ENCODE data around the gene MAN1B1. TPM values are rescaled to one million over a fixed set of nuclear protein-coding genes. Genes with fewer than 3 reads are reported as not detected.
A peak's percentile ranks its signal among the peaks of the same experiment; 100 is the strongest.

The MAN1B1 gene
- total RNA-seq, 2 experiments from 2014 or later: 18.7 to 18.9 TPM

- Mint-ChIP-seq H3K27me3 (ENCODE audit: low read depth) (peaks cover 52% of the 10 kb centered on the region), H3K9me3 (no peaks in the 10 kb centered on the region), H3K36me3 (ENCODE audit: low read depth) (no peaks in the 10 kb centered on the region), H3K27ac (no peak overlapping the region), H3K4me3 (no peak overlapping the region), H3K4me1 (ENCODE audit: low read depth) (peaks cover 2% of the 10 kb centered on the region)
- CTCF ChIA-PET: interaction anchor here (1.8 kb wide), 1 partner anchor 94 kb away, joined by 5 read pairs; no protein-coding TSS in a partner anchor
- no peak for DNase-seq
- intact Hi-C loops (cut with micrococcal nuclease): no loop called here
These were observed 55.5 kb downstream of the MAN1B1 start for GRCh38 chr9:137141976-137142936.

- CTCF ChIA-PET: interaction anchor here (1.8 kb wide), 1 partner anchor 93 kb away, joined by 5 read pairs; no protein-coding TSS in a partner anchor
- H3K27me3 Mint-ChIP-seq (ENCODE audit: low read depth): peaks cover 45% of the 10 kb centered on the region
- no peak for DNase-seq
- H3K36me3 Mint-ChIP-seq (ENCODE audit: low read depth): no peaks in the 10 kb centered on the region
- H3K4me3 Mint-ChIP-seq: no peak overlapping the region
- intact Hi-C loops (cut with micrococcal nuclease): no loop called here
- H3K9me3 Mint-ChIP-seq: no peaks in the 10 kb centered on the region
- no peak overlapping the region for H3K27ac Mint-ChIP-seq
- H3K4me1 Mint-ChIP-seq (ENCODE audit: low read depth): peaks cover 2% of the 10 kb centered on the region
These were observed 56.7 kb downstream of the MAN1B1 start for GRCh38 chr9:137143459-137143858.

- Mint-ChIP-seq H3K9me3 (no peaks in the 10 kb centered on the region), H3K4me1 (ENCODE audit: low read depth) (peaks cover 2% of the 10 kb centered on the region), H3K36me3 (ENCODE audit: low read depth) (no peaks in the 10 kb centered on the region), H3K27ac (no peak overlapping the region), H3K4me3 (no peak overlapping the region), H3K27me3 (ENCODE audit: low read depth) (peaks cover 28% of the 10 kb centered on the region)
- intact Hi-C loops (cut with micrococcal nuclease): no loop called here
- DNase-seq: no peak
- CTCF ChIA-PET: no interaction called here
These were observed 59.1 kb downstream of the MAN1B1 start for GRCh38 chr9:137145731-137146526.

- intact Hi-C loops (cut with micrococcal nuclease): no loop called here
- Mint-ChIP-seq H3K27ac (no peak overlapping the region), H3K4me1 (ENCODE audit: low read depth) (peaks cover 7% of the 10 kb centered on the region), H3K4me3 (no peak overlapping the region), H3K36me3 (ENCODE audit: low read depth) (no peaks in the 10 kb centered on the region), H3K27me3 (ENCODE audit: low read depth) (peaks cover 28% of the 10 kb centered on the region), H3K9me3 (no peaks in the 10 kb centered on the region)
- CTCF ChIA-PET: no interaction called here
- no peak for DNase-seq
These were observed 59.7 kb downstream of the MAN1B1 start for GRCh38 chr9:137146527-137146918.

- no peak overlapping the region for H3K4me3 Mint-ChIP-seq
- no peak for DNase-seq
- H3K4me1 Mint-ChIP-seq (ENCODE audit: low read depth): peaks cover 7% of the 10 kb centered on the region
- no peaks in the 10 kb centered on the region for H3K36me3 Mint-ChIP-seq (ENCODE audit: low read depth)
- H3K9me3 Mint-ChIP-seq: no peaks in the 10 kb centered on the region
- intact Hi-C loops (cut with micrococcal nuclease): no loop called here
- CTCF ChIA-PET: no interaction called here
- H3K27me3 Mint-ChIP-seq (ENCODE audit: low read depth): peaks cover 23% of the 10 kb centered on the region
- no peak overlapping the region for H3K27ac Mint-ChIP-seq
These were observed 60.5 kb downstream of the MAN1B1 start for GRCh38 chr9:137147091-137147792.

- CTCF ChIA-PET: no interaction called here
- no peaks in the 10 kb centered on the region for H3K9me3 Mint-ChIP-seq
These were observed 61.0 kb downstream of the MAN1B1 start for GRCh38 chr9:137147793-137148160.

GRCh38 chr9:137148242-137148641 lies 61.5 kb downstream of the MAN1B1 start:
- Mint-ChIP-seq H3K27ac (no peak overlapping the region), H3K27me3 (ENCODE audit: low read depth) (peaks cover 18% of the 10 kb centered on the region), H3K4me3 (no peak overlapping the region), H3K9me3 (no peaks in the 10 kb centered on the region), H3K36me3 (ENCODE audit: low read depth) (no peaks in the 10 kb centered on the region), H3K4me1 (ENCODE audit: low read depth) (peaks cover 7% of the 10 kb centered on the region)
- no peak for DNase-seq
- CTCF ChIA-PET: no interaction called here
- intact Hi-C loops (cut with micrococcal nuclease): no loop called here

More at GRCh38 chr9:137147793-137148160, 61.0 kb downstream of the MAN1B1 start:
- Mint-ChIP-seq H3K4me1 (ENCODE audit: low read depth) (peaks cover 7% of the 10 kb centered on the region), H3K27me3 (ENCODE audit: low read depth) (peaks cover 21% of the 10 kb centered on the region), H3K36me3 (ENCODE audit: low read depth) (no peaks in the 10 kb centered on the region), H3K4me3 (no peak overlapping the region), H3K27ac (no peak overlapping the region)
- no peak for DNase-seq
- intact Hi-C loops (cut with micrococcal nuclease): no loop called here

- intact Hi-C loops (cut with micrococcal nuclease): no loop called here
- H3K36me3 Mint-ChIP-seq (ENCODE audit: low read depth): no peaks in the 10 kb centered on the region
- DNase-seq: no peak
- H3K27me3 Mint-ChIP-seq (ENCODE audit: low read depth): peaks cover 15% of the 10 kb centered on the region
- H3K4me1 Mint-ChIP-seq (ENCODE audit: low read depth): peaks cover 7% of the 10 kb centered on the region
- no peaks in the 10 kb centered on the region for H3K9me3 Mint-ChIP-seq
- CTCF ChIA-PET: interaction anchor here (0.6 kb wide), 1 partner anchor 114 kb away, joined by 3 read pairs; no protein-coding TSS in a partner anchor
- H3K4me3 Mint-ChIP-seq: no peak overlapping the region
- no peak overlapping the region for H3K27ac Mint-ChIP-seq
These were observed 61.9 kb downstream of the MAN1B1 start for GRCh38 chr9:137148661-137149060.

GRCh38 chr9:137149363-137149762 lies 62.6 kb downstream of the MAN1B1 start:
- peaks cover 11% of the 10 kb centered on the region for H3K27me3 Mint-ChIP-seq (ENCODE audit: low read depth)

GRCh38 chr9:137149942-137150616 lies 63.3 kb downstream of the MAN1B1 start:
- no peak overlapping the region for H3K4me3 Mint-ChIP-seq
- no peaks in the 10 kb centered on the region for H3K36me3 Mint-ChIP-seq (ENCODE audit: low read depth)
- CTCF ChIA-PET: interaction anchor here (0.7 kb wide), 1 partner anchor 32 kb away, joined by 4 read pairs; no protein-coding TSS in a partner anchor
- H3K4me1 Mint-ChIP-seq (ENCODE audit: low read depth): peaks cover 7% of the 10 kb centered on the region
- DNase-seq: no peak
- intact Hi-C loops (cut with micrococcal nuclease): loop anchor here (2.0 to 5.0 kb wide), 5 partner anchors 21 to 302 kb away; partner anchors contain the start of genes MAN1B1, NDOR1 and TMEM203
- peaks cover 12% of the 10 kb centered on the region for H3K27me3 Mint-ChIP-seq (ENCODE audit: low read depth)
- no peak overlapping the region for H3K27ac Mint-ChIP-seq
- no peaks in the 10 kb centered on the region for H3K9me3 Mint-ChIP-seq

More at GRCh38 chr9:137149363-137149762, 62.6 kb downstream of the MAN1B1 start:
- Mint-ChIP-seq H3K27ac (no peak overlapping the region), H3K4me3 (no peak overlapping the region), H3K9me3 (no peaks in the 10 kb centered on the region), H3K4me1 (ENCODE audit: low read depth) (peaks cover 7% of the 10 kb centered on the region), H3K36me3 (ENCODE audit: low read depth) (no peaks in the 10 kb centered on the region)
- CTCF ChIA-PET: interaction anchor here (0.6 kb wide), 1 partner anchor 115 kb away, joined by 3 read pairs; no protein-coding TSS in a partner anchor
- intact Hi-C loops (cut with micrococcal nuclease): no loop called here
- no peak for DNase-seq

GRCh38 chr9:137150617-137151457 lies 64.1 kb downstream of the MAN1B1 start:
- no peaks in the 10 kb centered on the region for H3K36me3 Mint-ChIP-seq (ENCODE audit: low read depth)
- CTCF ChIA-PET: interaction anchor here (0.7 kb wide), 1 partner anchor 33 kb away, joined by 4 read pairs; no protein-coding TSS in a partner anchor
- H3K27me3 Mint-ChIP-seq (ENCODE audit: low read depth): peaks cover 16% of the 10 kb centered on the region
- no peaks in the 10 kb centered on the region for H3K9me3 Mint-ChIP-seq
- peak; percentile 89 for DNase-seq
- peaks cover 7% of the 10 kb centered on the region for H3K4me1 Mint-ChIP-seq (ENCODE audit: low read depth)
- H3K4me3 Mint-ChIP-seq: no peak overlapping the region
- H3K27ac Mint-ChIP-seq: peak overlapping the region; percentile 61
- intact Hi-C loops (cut with micrococcal nuclease): loop anchor here (1.0 to 5.0 kb wide), 7 partner anchors 22 to 301 kb away; partner anchors contain the start of genes MAN1B1, NDOR1, TMEM203 and TUBB4B
